Thyroid gland (tissue), 4 donors: ENCODE results near the gene CD72. TPM values are rescaled to one million over a fixed set of nuclear protein-coding genes. Genes with fewer than 3 reads are reported as not detected.
"Not testable (repeated sequence)": the region's sequence is repeated elsewhere in the genome, so short reads cannot be mapped to it uniquely, and the experiment has no call there.

Experiments used
- DNase-seq, 2 donors: peaks; one replicate each; pipeline ENCODE4 v3.0.0-alpha.2; 2019
- H3K27ac ChIP-seq, 3 donors: fragments of 200-600 bp; sonication (generic); 1 replicate in 2 of 3; 2 replicates in 1 of 3; pipeline ENCODE4 v1.5.1; 2016 to 2019; ENCODE audit warnings: mild to moderate bottlenecking in 1 of 3, moderate library complexity in 1 of 3
- H3K27me3 ChIP-seq: fragments of 200-600 bp; sonication (generic); one replicate; pipeline ENCODE4 v1.5.1; 2019
- H3K36me3 ChIP-seq, 2 donors: fragments of 200-600 bp; sonication (generic); one replicate each; pipeline ENCODE4 v1.5.1; 2016 to 2019
- H3K4me1 ChIP-seq, 2 donors: fragments of 200-600 bp; sonication (generic); one replicate each; pipeline ENCODE4 v1.5.1; 2017 to 2019
- H3K4me3 ChIP-seq, 3 donors: fragments of 200-600 bp; sonication (generic); replicated peaks in 1 of 3; 1 replicate in 2 of 3; 2 replicates in 1 of 3; pipeline ENCODE4 v1.5.1; 2016; ENCODE audit warnings: mild to moderate bottlenecking in 1 of 3
- H3K9me3 ChIP-seq: fragments of 200-600 bp; sonication (generic); one replicate; pipeline ENCODE4 v1.5.1; 2017
- POLR2A ChIP-seq, 2 donors: fragments of 450-650 bp; IDR thresholded peaks; one replicate each; pipeline ENCODE4 v1.6.1; 2017; ENCODE audit warnings: antibody characterized with exemption in 2 of 2, mild to moderate bottlenecking in 2 of 2, moderate library complexity in 1 of 2
- WGBS, 2 donors: methylation state at CpG; one replicate each; pipeline ENCODE4 v1.1.5; 2017; 5-methylcytosine and 5-hydroxymethylcytosine counted together
- intact Hi-C: fragments of 100-400 bp; cut with DNase I; formaldehyde crosslinking; loops from one replicate; pipeline ENCODE4 v1.15.1; 2023
- total RNA-seq, 4 donors: library from RNA; depleted of rRNA; stranded (reverse); fragments of >200 nt; gene quantifications; one replicate each; pipeline ENCODE4 v1.2.3, GENCODE V29; 2016
- TF ChIP-seq, protein P1 (sequence below), 6 experiments: fragments of 200-600 bp in 3 of 6; fragments of 450-650 bp in 3 of 6; sonication (generic) in 3 of 6; IDR thresholded peaks; one replicate each; pipeline ENCODE4 v1.5.1; 2016 to 2019; ENCODE audit warnings: antibody characterized with exemption in 6 of 6, mild to moderate bottlenecking in 2 of 6, inconsistent platforms in 1 of 6, moderate library complexity in 1 of 6

CD72 gene
- total RNA-seq, 4 donors from 2014 or later, result 1.8 to 5.8 (median 3.1) TPM

DNA sequence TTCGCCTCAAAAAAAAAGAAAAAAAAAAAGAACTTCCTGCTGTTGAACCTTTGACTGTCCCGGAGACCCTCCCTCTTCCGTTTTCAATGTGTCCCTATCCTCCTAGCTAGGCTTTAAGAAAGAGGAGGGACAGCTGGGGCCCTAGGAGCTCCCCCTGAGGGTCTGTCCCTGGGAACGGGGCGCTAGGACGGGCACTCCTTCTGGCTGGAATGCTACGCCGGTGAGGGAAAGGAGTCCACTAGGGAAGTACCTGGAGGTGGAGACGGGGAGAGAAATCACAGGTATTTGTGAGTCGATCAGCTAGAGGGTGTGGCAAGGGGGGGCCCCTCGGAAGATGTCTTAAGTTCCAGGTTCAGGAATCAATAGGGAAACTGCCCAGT lies 27.9 kb upstream of the CD72 start:
- Histone ChIP-seq H3K4me1 (peaks cover 5 to 13% of the 10 kb centered on the region in 2 donors), H3K36me3 (no peaks in the 10 kb centered on the region), H3K4me3 (peak overlapping the region; percentile 17 to 54 (median 39)), H3K9me3 (no peaks in the 10 kb centered on the region), H3K27ac (peak overlapping the region; percentile 78 to 92 (median 90)), H3K27me3 (no peaks in the 10 kb centered on the region)
- TF ChIP-seq POLR2A (IDR thresholded peaks at IDR 0.05), result no peak
- TF ChIP-seq, protein P1, sequence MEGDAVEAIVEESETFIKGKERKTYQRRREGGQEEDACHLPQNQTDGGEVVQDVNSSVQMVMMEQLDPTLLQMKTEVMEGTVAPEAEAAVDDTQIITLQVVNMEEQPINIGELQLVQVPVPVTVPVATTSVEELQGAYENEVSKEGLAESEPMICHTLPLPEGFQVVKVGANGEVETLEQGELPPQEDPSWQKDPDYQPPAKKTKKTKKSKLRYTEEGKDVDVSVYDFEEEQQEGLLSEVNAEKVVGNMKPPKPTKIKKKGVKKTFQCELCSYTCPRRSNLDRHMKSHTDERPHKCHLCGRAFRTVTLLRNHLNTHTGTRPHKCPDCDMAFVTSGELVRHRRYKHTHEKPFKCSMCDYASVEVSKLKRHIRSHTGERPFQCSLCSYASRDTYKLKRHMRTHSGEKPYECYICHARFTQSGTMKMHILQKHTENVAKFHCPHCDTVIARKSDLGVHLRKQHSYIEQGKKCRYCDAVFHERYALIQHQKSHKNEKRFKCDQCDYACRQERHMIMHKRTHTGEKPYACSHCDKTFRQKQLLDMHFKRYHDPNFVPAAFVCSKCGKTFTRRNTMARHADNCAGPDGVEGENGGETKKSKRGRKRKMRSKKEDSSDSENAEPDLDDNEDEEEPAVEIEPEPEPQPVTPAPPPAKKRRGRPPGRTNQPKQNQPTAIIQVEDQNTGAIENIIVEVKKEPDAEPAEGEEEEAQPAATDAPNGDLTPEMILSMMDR (IDR thresholded peaks at IDR 0.05), result no peak
- DNase-seq, result peak; percentile 64 to 65
- WGBS, 2 donors, result 0 to 2% methylated on average over 11 of the region's 11 CpGs
- intact Hi-C loops, result loop anchor here (5.0 to 10.0 kb wide), 3 partner anchors 39 to 239 kb away; partner anchors contain the start of gene TESK1

DNA sequence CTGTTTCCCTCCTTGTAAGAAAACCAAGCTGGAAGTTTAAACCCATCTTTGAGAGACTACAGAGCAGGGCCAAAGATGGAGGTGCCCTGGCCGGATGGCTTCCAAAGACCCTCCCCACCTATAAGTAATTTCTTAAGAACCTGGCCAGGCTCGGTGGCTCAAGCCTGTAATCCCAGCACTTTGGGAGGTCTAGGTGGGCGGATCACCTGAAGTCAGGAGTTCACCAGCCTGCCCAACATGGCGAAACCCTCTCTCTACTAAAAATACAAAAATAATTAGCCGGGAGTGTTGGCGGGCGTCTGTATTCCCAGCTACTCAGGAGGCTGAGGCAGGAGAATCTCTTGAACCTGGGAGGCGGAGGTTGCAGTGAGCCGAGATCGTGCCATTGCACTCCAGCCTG lies 27.5 kb upstream of the CD72 start:
- WGBS, 2 donors, result 24 to 31% methylated on average over 9 to 10 of the region's 10 CpGs
- H3K4me1 ChIP-seq, result peaks cover 5 to 13% of the 10 kb centered on the region in 2 donors
- not testable (repeated sequence) for H3K36me3 ChIP-seq, DNase-seq, H3K27me3 ChIP-seq, H3K9me3 ChIP-seq
- peak overlapping the region; percentile 78 to 92 (median 90) for H3K27ac ChIP-seq
- H3K4me3 ChIP-seq, result peak overlapping the region; percentile 17 to 54 (median 39)
- intact Hi-C loops, result loop anchor here (5.0 to 10.0 kb wide), 3 partner anchors 38 to 239 kb away; partner anchors contain the start of gene TESK1

GRCh38 chr9:35643046-35643445 lies 24.8 kb upstream of the CD72 start:
- Histone ChIP-seq H3K27me3 (no peaks in the 10 kb centered on the region), H3K9me3 (no peaks in the 10 kb centered on the region), H3K4me3 (no peak overlapping the region), H3K27ac (no peak overlapping the region), H3K4me1 (peaks cover 5 to 13% of the 10 kb centered on the region in 2 donors), H3K36me3 (no peaks in the 10 kb centered on the region)
- TF ChIP-seq, protein P1 (IDR thresholded peaks at IDR 0.05), result no peak
- no peak for TF ChIP-seq POLR2A (IDR thresholded peaks at IDR 0.05)
- WGBS, 2 donors, result 86 to 89% methylated on average over 8 to 12 of the region's 12 CpGs
- intact Hi-C loops, result loop anchor here (10.0 kb wide), 1 partner anchor 242 kb away; no protein-coding TSS in a partner anchor
- DNase-seq, result no peak

DNA sequence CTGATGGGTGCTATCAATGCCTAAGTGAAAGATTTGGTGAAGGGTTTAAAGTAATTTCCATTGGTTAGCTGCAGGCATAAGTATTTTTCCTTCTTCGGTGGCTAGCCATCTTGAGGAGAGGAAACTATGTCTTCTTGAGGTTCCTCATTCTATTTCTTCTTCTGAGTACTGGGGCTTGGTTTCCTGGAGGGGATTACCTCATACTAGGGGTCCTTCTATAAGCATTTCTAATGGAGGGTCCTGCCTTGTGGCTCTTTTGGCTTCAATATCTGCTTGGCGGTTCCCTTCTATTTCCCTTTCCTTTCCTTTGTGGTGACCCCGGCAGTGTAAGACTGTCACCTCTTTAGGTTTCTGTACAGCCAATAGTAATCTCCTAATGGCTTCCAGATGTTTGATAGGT lies 23.3 kb upstream of the CD72 start:
- not testable (repeated sequence) for H3K4me3 ChIP-seq
- 91 to 94% methylated on average over 3 of the region's 3 CpGs for WGBS, 2 donors

DNA sequence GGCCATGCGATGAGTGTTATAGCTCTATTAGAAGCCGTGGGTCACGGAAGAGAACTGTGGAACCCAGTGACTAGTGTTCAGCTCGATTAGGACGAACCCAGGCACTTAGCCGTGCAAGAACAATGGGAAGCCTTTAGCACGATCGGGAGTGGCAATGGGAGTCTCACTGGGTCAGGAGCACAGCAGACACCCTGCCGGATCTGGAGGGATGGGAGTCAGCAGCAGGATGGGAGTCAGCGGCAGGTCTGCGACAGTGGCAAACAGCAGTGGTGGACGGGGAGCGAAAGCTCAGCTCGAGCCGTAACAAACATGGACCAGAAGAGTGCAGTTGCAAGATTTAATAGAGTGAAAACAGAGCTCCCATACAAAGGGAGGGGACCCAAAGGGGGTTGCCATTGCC lies 22.2 kb upstream of the CD72 start:
- DNase-seq, H3K4me3 ChIP-seq, H3K36me3 ChIP-seq, H3K9me3 ChIP-seq, H3K4me1 ChIP-seq, H3K27me3 ChIP-seq, H3K27ac ChIP-seq: not testable (repeated sequence)
- WGBS, 2 donors, result 96 to 97% methylated on average over 15 of the region's 15 CpGs
- intact Hi-C loops, result loop anchor here (10.0 kb wide), 1 partner anchor 244 kb away; no protein-coding TSS in a partner anchor

More for the DNA sequence above, 23.3 kb upstream of the CD72 start:
- intact Hi-C loops, result loop anchor here (10.0 kb wide), 1 partner anchor 243 kb away; no protein-coding TSS in a partner anchor
- H3K9me3 ChIP-seq, DNase-seq, H3K27me3 ChIP-seq, H3K4me1 ChIP-seq, H3K27ac ChIP-seq, H3K36me3 ChIP-seq: not testable (repeated sequence)

- Histone ChIP-seq H3K27ac (no peak overlapping the region), H3K9me3 (no peaks in the 10 kb centered on the region), H3K27me3 (no peaks in the 10 kb centered on the region), H3K4me1 (peaks cover 0 to 5% of the 10 kb centered on the region in 2 donors), H3K4me3 (no peak overlapping the region), H3K36me3 (no peaks in the 10 kb centered on the region)
- intact Hi-C loops, result loop anchor here (10.0 kb wide), 1 partner anchor 245 kb away; no protein-coding TSS in a partner anchor
- WGBS, 2 donors, result 90 to 92% methylated on average over 1 of the region's 1 CpG
- no peak for TF ChIP-seq POLR2A (IDR thresholded peaks at IDR 0.05)
- TF ChIP-seq, protein P1 (IDR thresholded peaks at IDR 0.05), result no peak
- no peak for DNase-seq
Measured at GRCh38 chr9:35639631-35640030, 21.4 kb upstream of the CD72 start.

DNA sequence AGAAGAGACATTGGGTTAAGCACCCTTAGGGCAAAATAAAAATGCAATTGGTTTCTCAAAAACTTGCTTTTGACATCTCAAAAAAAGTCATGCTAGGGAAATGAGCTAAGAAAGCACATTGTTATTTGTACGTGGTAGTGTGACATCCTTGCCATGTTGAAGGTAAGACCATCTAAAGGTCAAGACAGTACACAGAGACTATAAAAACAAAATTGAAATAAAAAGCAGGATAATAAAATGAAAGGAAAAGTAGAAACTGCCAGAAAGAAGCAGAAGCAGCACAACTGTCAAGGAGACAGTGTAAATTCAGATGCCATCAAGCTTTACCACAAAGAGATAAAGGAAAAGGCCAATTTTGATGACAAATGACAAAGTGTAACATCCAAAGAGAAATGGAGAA lies 21.0 kb upstream of the CD72 start:
- intact Hi-C loops, H3K36me3 ChIP-seq, H3K4me3 ChIP-seq, H3K9me3 ChIP-seq, H3K4me1 ChIP-seq, H3K27ac ChIP-seq, DNase-seq, H3K27me3 ChIP-seq: not testable (repeated sequence)
- WGBS, 2 donors, result 63 to 80% methylated on average over 1 of the region's 1 CpG

- H3K4me1 ChIP-seq, H3K27me3 ChIP-seq, H3K4me3 ChIP-seq, H3K9me3 ChIP-seq, intact Hi-C loops, H3K36me3 ChIP-seq, H3K27ac ChIP-seq, DNase-seq: not testable (repeated sequence)
- 63 to 77% methylated on average over 7 of the region's 8 CpGs for whole genome bisulfite sequencing, 2 donors
Measured at GRCh38 chr9:35638751-35639150, 20.5 kb upstream of the CD72 start.

GRCh38 chr9:35637427-35637955 lies 19.3 kb upstream of the CD72 start:
- H3K27ac ChIP-seq, H3K4me1 ChIP-seq, H3K9me3 ChIP-seq, DNase-seq, H3K36me3 ChIP-seq, intact Hi-C loops, H3K4me3 ChIP-seq, H3K27me3 ChIP-seq: not testable (repeated sequence)
- 94 to 95% methylated on average over 9 of the region's 9 CpGs for WGBS, 2 donors

DNA sequence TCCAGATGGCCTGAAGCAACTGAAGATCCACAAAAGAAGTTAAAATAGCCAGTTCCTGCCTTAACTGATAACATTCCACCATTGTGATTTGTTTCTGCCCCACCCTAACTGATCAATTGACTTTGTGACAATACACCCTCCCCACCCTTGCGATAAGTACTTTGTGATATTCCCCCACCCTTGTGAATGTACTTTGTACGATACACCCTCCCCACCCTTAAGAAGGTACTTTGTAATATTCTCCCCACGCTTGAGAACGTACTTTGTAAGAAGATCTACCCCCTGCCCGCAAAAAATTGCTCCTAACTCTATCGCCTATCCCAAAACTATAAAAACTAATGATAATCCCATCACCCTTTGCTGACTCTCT lies 18.6 kb upstream of the CD72 start:
- H3K27me3 ChIP-seq, H3K9me3 ChIP-seq, H3K27ac ChIP-seq, H3K4me3 ChIP-seq, DNase-seq, H3K36me3 ChIP-seq, H3K4me1 ChIP-seq, intact Hi-C loops: not testable (repeated sequence)
- 79 to 97% methylated on average over 6 of the region's 6 CpGs for WGBS, 2 donors
